A549 (cell line): ENCODE measurements around the gene MYO1D.

Experiments
- CTCF ChIP-seq: fragments of >200 bp; sonication (Bioruptor Twin); formaldehyde crosslinking; IDR thresholded peaks from 3 replicates; pipeline ENCODE4 v1.5.1; 2016
- HMGXB4 ChIP-seq: fragments of 250-450 bp; sonication (Bioruptor Pico); IDR thresholded peaks from 2 replicates; pipeline ENCODE4 v1.5.0; 2021; ENCODE audit warnings: mild to moderate bottlenecking, moderate library complexity, borderline replicate concordance
- JUNB ChIP-seq: fragments of >200 bp; sonication (Bioruptor Twin); formaldehyde crosslinking; IDR thresholded peaks from 2 replicates; pipeline ENCODE4 v1.6.1; 2016
- MAX ChIP-seq: IDR thresholded peaks from 2 replicates; pipeline ENCODE4 v1.6.1; 2012
- POLR2A ChIP-seq: IDR thresholded peaks from 2 replicates; pipeline ENCODE4 v1.6.1; 2012; ENCODE audit warnings: mild to moderate bottlenecking, low read length

- TF ChIP-seq MAX (no peak), HMGXB4 (no peak), POLR2A (no peak), JUNB (no peak), CTCF (no peak)
These were observed 6.8 kb downstream of the MYO1D start for GRCh38 chr17:32870027-32870670.
